HCT116 (cell line): ENCODE data around the gene SHANK1. TPM values are rescaled to one million over a fixed set of nuclear protein-coding genes. Genes with fewer than 3 reads are reported as not detected.

ENCODE experiments used
- ATAC-seq: fragments of 200-7000 bp; cut with Tn5 transposase; 2 replicates; pipeline ENCODE4 v1.9.1; 2020; ENCODE audit warnings: mild to moderate bottlenecking, moderate library complexity
- BruUV-seq: library from RNA; stranded (reverse); fragments of 400-500 nt; replicated peaks from 2 replicates; lab custom pipeline; 2021; lab: Mats Ljungman, UMichigan
- CTCF ChIA-PET: fragments of 300-600 bp; sonication (Branson Sonifier 250); formaldehyde crosslinking; loops from one replicate; lab custom pipeline; 2021; ENCODE audit warnings: antibody characterized with exemption; lab: Charles Lee
- POLR2A ChIA-PET: fragments of 300-600, 350-600 bp; sonication (Branson Sonifier 250); formaldehyde crosslinking; loops from one replicate; lab custom pipeline; 2021; ENCODE audit warnings: antibody characterized with exemption; lab: Charles Lee
- RAD21 ChIA-PET, 2 experiments: fragments of 300-600 bp; sonication (Branson Sonifier 250); formaldehyde crosslinking; loops; one replicate each; lab custom pipeline; 2023; ENCODE audit warnings: low total read pairs in 2 of 2; ENCODE audit not compliant: uncharacterized antibody in 2 of 2, unreplicated experiment in 2 of 2, low non-redundant PET in 1 of 2; lab: Charles Lee
- DNase-seq: peaks from one replicate; pipeline ENCODE4 v3.0.0-alpha.2; 2010; ENCODE audit warnings: low read depth, low spot score
- H2AFZ ChIP-seq: fragments of 200-600 bp; shearing (Covaris generic), sonication (generic); 2 replicates; pipeline ENCODE4 v1.6.1; 2017; ENCODE audit warnings: low read depth, mixed run types, mixed read lengths, antibody characterized with exemption, low read length; ENCODE audit not compliant: poor library complexity, severe bottlenecking
- H3K27ac ChIP-seq: 2 replicates; pipeline ENCODE4 v1.5.1; 2012; ENCODE audit warnings: low read depth, low read length
- H3K27me3 ChIP-seq: fragments of 200-600 bp; sonication (generic); 2 replicates; pipeline ENCODE4 v1.6.1; 2016; ENCODE audit warnings: mixed run types, low read length, mixed read lengths; ENCODE audit not compliant: insufficient read depth
- H3K36me3 ChIP-seq, 2 experiments: fragments of 200-500 bp in 1 of 2; fragments of 200-600 bp in 1 of 2; sonication (Bioruptor generic) in 1 of 2; sonication (generic) in 1 of 2; 2 replicates each; pipeline versions ENCODE4 v1.5.1 to v1.6.1; 2014 to 2016; ENCODE audit warnings: low read length in 2 of 2, inconsistent platforms in 1 of 2, mixed read lengths in 1 of 2, mixed run types in 1 of 2; ENCODE audit not compliant: insufficient read depth in 2 of 2, control insufficient read depth in 1 of 2
- H3K4me1 ChIP-seq, 2 experiments: fragments of 200-600 bp in 1 of 2; sonication (generic) in 1 of 2; 2 replicates each; pipeline versions ENCODE4 v1.5.1 to v1.6.1; 2012 to 2017; ENCODE audit warnings: low read length in 2 of 2, inconsistent platforms in 1 of 2, mild to moderate bottlenecking in 1 of 2, mixed read lengths in 1 of 2, mixed run types in 1 of 2, moderate library complexity in 1 of 2; ENCODE audit not compliant: insufficient read depth in 2 of 2, control insufficient read depth in 1 of 2
- H3K4me2 ChIP-seq: fragments of 200-600 bp; sonication (generic); 2 replicates; pipeline ENCODE4 v1.6.1; 2017; ENCODE audit warnings: mixed run types, low read length, mixed read lengths
- H3K4me3 ChIP-seq, 2 experiments: fragments of 200-600 bp in 1 of 2; sonication (generic) in 1 of 2; replicated peaks in 1 of 2; 2 replicates each; pipeline ENCODE4 v1.5.1; 2011 to 2016; ENCODE audit warnings: low read length in 2 of 2, control low read depth in 1 of 2, low read depth in 1 of 2, mild to moderate bottlenecking in 1 of 2, mixed read lengths in 1 of 2, mixed run types in 1 of 2
- H3K79me2 ChIP-seq: fragments of 200-600 bp; sonication (generic); 2 replicates; pipeline ENCODE4 v1.6.1; 2017; ENCODE audit warnings: mild to moderate bottlenecking, mixed run types, low read length, moderate library complexity, mixed read lengths; ENCODE audit not compliant: insufficient read depth
- H3K9ac ChIP-seq: fragments of 200-600 bp; sonication (generic); 2 replicates; pipeline ENCODE4 v1.6.1; 2016; ENCODE audit warnings: low read length, mixed read lengths
- H3K9me2 ChIP-seq: fragments of 200-600 bp; sonication (generic), shearing (Covaris generic); 2 replicates; pipeline ENCODE4 v1.6.1; 2017; ENCODE audit warnings: mixed run types, mild to moderate bottlenecking, moderate library complexity; ENCODE audit not compliant: insufficient read depth
- H3K9me3 ChIP-seq, 2 experiments: fragments of 200-500 bp in 1 of 2; fragments of 200-600 bp in 1 of 2; sonication (Bioruptor generic) in 1 of 2; sonication (generic) in 1 of 2; 2 replicates each; pipeline ENCODE4 v1.6.1; 2014 to 2017; ENCODE audit warnings: low read length in 2 of 2, mixed read lengths in 2 of 2, inconsistent platforms in 1 of 2, low read depth in 1 of 2, mild to moderate bottlenecking in 1 of 2, mixed run types in 1 of 2, moderate library complexity in 1 of 2; ENCODE audit not compliant: control insufficient read depth in 1 of 2, insufficient read depth in 1 of 2
- H4K20me1 ChIP-seq: fragments of 200-600 bp; sonication (generic), shearing (Covaris generic); 2 replicates; pipeline ENCODE4 v1.6.1; 2017; ENCODE audit warnings: mixed run types, mild to moderate bottlenecking, moderate library complexity; ENCODE audit not compliant: insufficient read depth
- CBX3 ChIP-seq: IDR thresholded peaks from 2 replicates; pipeline ENCODE4 v1.6.1; 2012; ENCODE audit warnings: low read depth
- CEBPB ChIP-seq: IDR thresholded peaks from 2 replicates; pipeline ENCODE4 v1.6.1; 2012; ENCODE audit warnings: low read depth
- CTCF ChIP-seq, 3 experiments: fragments of 200-600 bp in 1 of 3; sonication (generic) in 1 of 3; IDR thresholded peaks in 2 of 3; conservative IDR thresholded peaks in 1 of 3; 2 replicates each; pipeline ENCODE4 v1.5.1; 2012 to 2017; ENCODE audit warnings: low read depth in 2 of 3, low read length in 2 of 3, antibody characterized with exemption in 1 of 3, borderline replicate concordance in 1 of 3, control low read depth in 1 of 3, mild to moderate bottlenecking in 1 of 3, mixed read lengths in 1 of 3, mixed run types in 1 of 3, moderate library complexity in 1 of 3; ENCODE audit not compliant: insufficient read depth in 1 of 3
- EZH2 ChIP-seq: fragments of 200-600 bp; sonication (generic); IDR thresholded peaks from 2 replicates; pipeline ENCODE4 v1.6.1; 2017; ENCODE audit warnings: antibody characterized with exemption, mixed run types
- EZH2phosphoT487 ChIP-seq: fragments of 200-600 bp; IDR thresholded peaks from 2 replicates; pipeline ENCODE4 v1.6.1; 2018; ENCODE audit warnings: antibody characterized with exemption, borderline replicate concordance
- JUND ChIP-seq: IDR thresholded peaks from 2 replicates; pipeline ENCODE4 v1.6.1; 2012
- POLR2A ChIP-seq: IDR thresholded peaks from 2 replicates; pipeline ENCODE4 v1.7.0; 2011; ENCODE audit warnings: borderline replicate concordance; ENCODE audit not compliant: insufficient read depth, insufficient read length; ENCODE audit errors: extremely low read depth
- REST ChIP-seq: IDR thresholded peaks from 2 replicates; pipeline ENCODE4 v1.6.1; 2012; ENCODE audit warnings: low read depth
- SIN3A ChIP-seq: IDR thresholded peaks from 2 replicates; pipeline ENCODE4 v1.6.1; 2012; ENCODE audit warnings: low read depth
- TCF7L2 ChIP-seq: IDR thresholded peaks from 2 replicates; pipeline ENCODE4 v1.7.0; 2011; ENCODE audit warnings: borderline replicate concordance, inconsistent platforms; ENCODE audit not compliant: insufficient read depth, insufficient read length; ENCODE audit errors: extremely low read depth
- YY1 ChIP-seq: IDR thresholded peaks from 2 replicates; pipeline ENCODE4 v1.6.1; 2011; ENCODE audit warnings: low read length, low read depth, moderate library complexity, mild to moderate bottlenecking; ENCODE audit not compliant: insufficient replicate concordance; ENCODE audit errors: extremely low read depth
- ZBTB33 ChIP-seq: IDR thresholded peaks from 2 replicates; pipeline ENCODE4 v1.6.1; 2011; ENCODE audit warnings: mild to moderate bottlenecking, low read length, moderate library complexity; ENCODE audit not compliant: insufficient replicate concordance; ENCODE audit errors: extremely low read depth
- ZNF274 ChIP-seq: fragments of 200-500 bp; sonication (Bioruptor generic); IDR thresholded peaks from 2 replicates; pipeline ENCODE4 v1.6.1; 2014; ENCODE audit warnings: mild to moderate bottlenecking, low read depth, low read length, inconsistent platforms
- intact Hi-C: fragments of 100-400 bp; cut with micrococcal nuclease; formaldehyde crosslinking; loops from 2 replicates; pipeline ENCODE4 v1.10.0; 2022
- total RNA-seq: library from RNA; stranded (reverse); gene quantifications from one replicate; pipeline ENCODE4 v1.2.1, GENCODE V29; 2021; ENCODE audit not compliant: unreplicated experiment

The SHANK1 gene
- total RNA-seq, 1 experiment from 2014 or later, result 3.0 TPM

- TF ChIP-seq CTCF (IDR thresholded peaks at IDR 0.05 in 2 of 3, conservative IDR thresholded peaks at IDR 0.05 in 1 of 3; ENCODE audit: borderline replicate concordance in 1 of 3, insufficient read depth in 1 of 3, low read depth in 2 of 3, low read length in 2 of 3), result no peak
These were observed 19.7 kb upstream of the SHANK1 start (continued) for GRCh38 chr19:50739132-50739913.

- Histone ChIP-seq H3K79me2 (no peaks in the 10 kb centered on the region), H4K20me1 (no peaks in the 10 kb centered on the region), H3K4me2 (no peak overlapping the region), H3K9ac (no peak overlapping the region), H3K9me2 (no peaks in the 10 kb centered on the region), H3K27ac (no peak overlapping the region), H3K36me3 (no peaks in the 10 kb centered on the region), H2AFZ (no peak overlapping the region), H3K27me3 (peaks cover 3% of the 10 kb centered on the region), H3K4me1 (no peaks in the 10 kb centered on the region), H3K9me3 (no peaks in the 10 kb centered on the region), H3K4me3 (no peak overlapping the region)
- intact Hi-C loops, result no loop called here
- ChIA-PET CTCF (no interaction called here), POLR2A (no interaction called here), RAD21 (no interaction called here)
- DNase-seq, result no peak
- no peak for ATAC-seq
- BruUV-seq, result no TSS peak
- TF ChIP-seq ZBTB33 (no peak), CEBPB (no peak), CTCF (IDR thresholded peaks at IDR 0.05 in 2 of 3, conservative IDR thresholded peaks at IDR 0.05 in 1 of 3; ENCODE audit: borderline replicate concordance in 1 of 3, insufficient read depth in 1 of 3, low read depth in 2 of 3, low read length in 2 of 3) (no peak), ZNF274 (no peak), TCF7L2 (no peak), JUND (no peak), POLR2A (no peak), CBX3 (no peak), EZH2 (no peak), REST (no peak), YY1 (no peak), EZH2phosphoT487 (no peak), SIN3A (no peak)
These were observed 16.7 kb upstream of the SHANK1 start for GRCh38 chr19:50736338-50736737.
